HG03159 (cell line): Measurements from ENCODE around the gene EMC10.

Experiments
- ATAC-seq: cut with Tn5 transposase; IDR thresholded peaks from one replicate; pipeline ENCODE4 v1.9.1; 2021; ENCODE audit warnings: mild to moderate bottlenecking, moderate library complexity; ENCODE audit not compliant: unreplicated experiment

EMC10 gene

GRCh38 chr19:50477751-50478515 lies 1.6 kb downstream of the EMC10 start:
- ATAC-seq = no peak

- no peak for ATAC-seq
Measured at GRCh38 chr19:50478901-50479715, 2.8 kb downstream of the EMC10 start.

GRCh38 chr19:50479761-50480251 lies 3.5 kb downstream of the EMC10 start:
- ATAC-seq = no peak

GRCh38 chr19:50480281-50481111 lies 4.2 kb downstream of the EMC10 start:
- no peak for ATAC-seq

- no peak for ATAC-seq
Measured at GRCh38 chr19:50481351-50482149, 5.2 kb downstream of the EMC10 start.

- no peak for ATAC-seq
Measured at GRCh38 chr19:50482271-50482855, 6.1 kb downstream of the EMC10 start.

GRCh38 chr19:50482916-50483315 lies 6.6 kb downstream of the EMC10 start:
- no peak for ATAC-seq

GRCh38 chr19:50485284-50485955 lies 9.1 kb downstream of the EMC10 start:
- no peak for ATAC-seq

DNA sequence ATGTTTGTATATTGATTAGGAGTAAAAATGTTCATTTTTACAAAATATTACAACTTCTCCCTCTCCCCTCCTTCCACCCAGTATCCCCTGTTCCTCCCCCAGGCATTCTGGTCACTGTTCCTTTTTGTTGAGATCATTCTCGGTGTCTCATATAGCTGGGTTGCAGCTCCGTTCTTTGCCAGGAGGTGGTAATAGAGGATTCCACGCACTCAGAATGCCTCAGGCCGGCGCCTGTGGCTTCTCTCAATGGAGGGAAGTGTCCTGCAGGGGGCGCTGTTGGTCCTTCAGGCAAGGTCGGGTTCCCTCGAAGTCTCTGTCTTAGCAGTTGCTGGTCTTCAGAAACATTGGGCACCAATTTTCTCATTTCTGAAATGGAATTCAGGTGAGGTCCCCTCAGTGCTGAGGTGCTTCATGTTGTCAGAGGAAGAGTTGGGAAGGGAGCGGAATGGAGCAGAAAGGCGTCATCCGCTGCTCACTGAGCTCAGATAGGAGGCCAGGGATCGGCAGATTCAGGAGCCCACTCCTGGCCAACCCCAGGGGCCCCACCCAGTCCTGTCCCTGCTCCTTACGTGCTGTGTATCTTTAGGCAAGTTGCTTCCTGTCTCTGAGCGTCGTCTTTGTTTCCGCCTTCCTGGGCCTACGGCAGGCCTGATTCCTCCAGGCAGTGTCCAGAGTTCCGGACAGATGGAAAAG lies 10.7 kb downstream of the EMC10 start:
- no peak for ATAC-seq

DNA sequence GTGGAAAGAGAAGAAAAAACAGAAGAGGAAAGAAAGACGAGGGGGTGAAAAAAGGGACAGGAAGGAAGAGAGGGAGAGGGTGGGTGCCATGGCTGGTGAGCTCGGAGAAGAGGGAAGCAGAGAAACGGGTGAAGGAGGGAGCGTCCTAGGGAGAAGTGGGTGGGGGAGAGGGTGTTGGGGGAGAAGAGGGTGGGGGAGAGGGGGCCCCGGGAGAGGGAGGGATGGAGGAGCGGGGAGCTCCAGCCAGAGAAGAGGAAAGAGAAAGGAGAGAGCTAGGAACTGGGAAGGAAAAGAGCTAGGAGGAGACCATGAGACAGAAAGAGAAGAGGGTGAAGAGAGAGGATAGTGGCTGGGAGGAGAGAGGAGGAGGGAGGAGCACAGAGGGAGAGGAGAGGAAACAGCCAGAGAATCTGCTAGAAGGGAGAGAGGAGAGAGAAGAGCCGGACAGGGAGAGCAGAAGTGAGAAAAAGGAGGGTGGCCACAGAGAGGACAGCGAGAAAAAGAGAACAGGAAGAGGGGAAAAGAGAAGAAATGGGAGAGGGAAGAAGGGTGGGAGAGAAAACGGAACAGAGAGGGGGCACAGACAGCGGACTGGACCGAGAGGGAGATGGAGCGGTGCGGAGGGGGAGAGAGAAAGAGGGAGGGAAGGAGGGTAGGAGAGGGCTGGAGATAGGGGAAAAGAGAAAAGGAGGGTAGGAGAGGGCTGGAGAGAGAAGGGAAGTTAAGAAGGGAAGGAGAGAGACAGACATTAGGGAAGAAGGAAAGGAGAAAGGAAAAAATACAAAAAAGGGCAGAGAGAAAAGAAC lies 12.3 kb downstream of the EMC10 start:
- ATAC-seq = no peak

- no peak for ATAC-seq
Measured at GRCh38 chr19:50489461-50490011, 13.2 kb downstream of the EMC10 start.

GRCh38 chr19:50490411-50490811 lies 14.1 kb downstream of the EMC10 start:
- ATAC-seq = no peak

GRCh38 chr19:50490991-50491472 lies 14.7 kb downstream of the EMC10 start:
- no peak for ATAC-seq

GRCh38 chr19:50492303-50493052 lies 16.2 kb downstream of the EMC10 start:
- no peak for ATAC-seq

GRCh38 chr19:50493171-50493570 lies 16.9 kb downstream of the EMC10 start:
- ATAC-seq = no peak

DNA sequence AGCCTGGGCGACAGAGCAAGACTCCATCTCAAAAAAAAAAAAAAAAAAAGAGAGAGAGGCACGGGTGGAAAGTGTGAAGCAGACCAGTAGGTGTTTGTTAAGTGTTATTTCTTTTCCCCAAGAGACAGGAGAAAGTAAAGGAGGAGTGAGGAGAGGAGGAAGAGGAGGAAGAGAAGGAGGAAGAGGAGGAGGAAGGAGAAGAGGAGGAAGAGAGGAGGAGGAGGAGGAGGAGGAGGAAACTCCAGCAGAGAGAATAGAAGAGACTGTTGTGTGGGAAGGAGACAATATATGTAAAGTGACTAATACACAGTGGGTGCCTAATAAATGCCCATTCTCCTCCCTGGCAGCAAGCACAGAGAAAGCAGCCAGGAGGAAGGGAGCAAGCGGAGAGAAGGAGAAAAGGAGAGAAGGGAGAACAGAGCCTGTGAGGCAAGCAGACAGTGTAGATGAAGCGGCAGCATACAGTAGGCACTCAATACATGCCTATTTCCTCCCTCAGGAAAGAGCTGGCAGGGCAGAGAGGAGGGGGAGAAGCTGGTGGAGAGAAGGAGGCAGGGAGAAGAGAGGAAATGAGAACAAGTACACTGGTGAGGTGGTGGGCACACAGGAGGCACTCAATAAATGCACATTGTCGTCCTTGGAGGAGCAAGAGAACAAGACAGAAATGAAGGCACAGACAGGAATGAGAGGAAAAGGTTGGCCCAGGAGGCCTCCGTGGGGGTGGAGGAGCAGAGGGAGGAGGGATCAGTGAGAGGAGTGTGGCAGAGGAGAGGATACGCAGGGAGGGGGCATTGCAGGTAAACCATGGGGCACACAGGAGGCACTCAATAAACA lies 18.1 kb downstream of the EMC10 start:
- ATAC-seq = no peak
